ENCODE data around the gene FPR2.
A peak's percentile ranks its signal among the peaks of the same experiment; 100 is the strongest.

FPR2 gene

GRCh38 chr19:51784109-51784785 lies 23.3 kb downstream of the FPR2 start:
- H3K4me1 Mint-ChIP-seq, result peaks cover 2% of the 10 kb centered on the region
- peaks cover 7% of the 10 kb centered on the region for H3K9me3 Mint-ChIP-seq
- no peak overlapping the region for H3K4me3 Mint-ChIP-seq
- DNase-seq (no peak), ATAC-seq (no peak)
- no peak overlapping the region for H3K27ac Mint-ChIP-seq
- H3K36me3 Mint-ChIP-seq (ENCODE audit: low read depth), result no peaks in the 10 kb centered on the region
- peaks cover 20% of the 10 kb centered on the region for H3K27me3 Mint-ChIP-seq

GRCh38 chr19:51784922-51785690 lies 24.1 kb downstream of the FPR2 start:
- Mint-ChIP-seq H3K27me3 (peaks cover 13% of the 10 kb centered on the region), H3K36me3 (ENCODE audit: low read depth) (no peaks in the 10 kb centered on the region), H3K4me3 (no peak overlapping the region), H3K27ac (no peak overlapping the region), H3K9me3 (peaks cover 7% of the 10 kb centered on the region), H3K4me1 (peaks cover 2% of the 10 kb centered on the region)
- DNase-seq (peak; percentile 47), ATAC-seq (peak; percentile 89)

- Mint-ChIP-seq H3K27ac (no peak overlapping the region), H3K27me3 (peaks cover 8% of the 10 kb centered on the region), H3K36me3 (ENCODE audit: low read depth) (no peaks in the 10 kb centered on the region), H3K4me3 (no peak overlapping the region), H3K9me3 (peaks cover 7% of the 10 kb centered on the region), H3K4me1 (peaks cover 2% of the 10 kb centered on the region)
- DNase-seq, result no peak
- no peak for ATAC-seq
These were observed 25.9 kb downstream of the FPR2 start for GRCh38 chr19:51786646-51787494.

- no peak for DNase-seq
- H3K4me3 Mint-ChIP-seq, result no peak overlapping the region
These were observed 27.0 kb downstream of the FPR2 start for GRCh38 chr19:51788029-51788428.

GRCh38 chr19:51789061-51789795 lies 28.2 kb downstream of the FPR2 start:
- no peak for ATAC-seq
- Mint-ChIP-seq H3K36me3 (ENCODE audit: low read depth) (no peaks in the 10 kb centered on the region), H3K27ac (no peak overlapping the region), H3K4me1 (peaks cover 2% of the 10 kb centered on the region), H3K27me3 (peaks cover 6% of the 10 kb centered on the region), H3K4me3 (no peak overlapping the region), H3K9me3 (peaks cover 10% of the 10 kb centered on the region)
- no peak for DNase-seq

More at GRCh38 chr19:51788029-51788428, 27.0 kb downstream of the FPR2 start:
- ATAC-seq, result no peak
- no peaks in the 10 kb centered on the region for H3K36me3 Mint-ChIP-seq (ENCODE audit: low read depth)
- H3K4me1 Mint-ChIP-seq, result peaks cover 2% of the 10 kb centered on the region
- H3K27me3 Mint-ChIP-seq, result peaks cover 6% of the 10 kb centered on the region
- H3K9me3 Mint-ChIP-seq, result peaks cover 10% of the 10 kb centered on the region
- no peak overlapping the region for H3K27ac Mint-ChIP-seq

GRCh38 chr19:51792932-51793331 lies 32.0 kb downstream of the FPR2 start:
- ATAC-seq (no peak), DNase-seq (no peak)
- H3K36me3 Mint-ChIP-seq (ENCODE audit: low read depth), result no peaks in the 10 kb centered on the region
- H3K4me3 Mint-ChIP-seq, result no peak overlapping the region
- no peak overlapping the region for H3K27ac Mint-ChIP-seq
- H3K4me1 Mint-ChIP-seq, result no peaks in the 10 kb centered on the region
- peaks cover 20% of the 10 kb centered on the region for H3K27me3 Mint-ChIP-seq
- H3K9me3 Mint-ChIP-seq, result peaks cover 26% of the 10 kb centered on the region

- H3K9me3 Mint-ChIP-seq, result peaks cover 30% of the 10 kb centered on the region
- no peaks in the 10 kb centered on the region for H3K36me3 Mint-ChIP-seq (ENCODE audit: low read depth)
These were observed 33.0 kb downstream of the FPR2 start for GRCh38 chr19:51793994-51794393.

GRCh38 chr19:51794885-51795490 lies 34.0 kb downstream of the FPR2 start, which contains the start of gene FPR3:
TSS of gene FPR3 (plus strand) at chr19:51795157. CDS start at chr19:51823749, 28,592 bp downstream.
- no peaks in the 10 kb centered on the region for H3K4me1 Mint-ChIP-seq
- ATAC-seq, result no peak
- H3K4me3 Mint-ChIP-seq, result no peak within 1 kb of the TSS
- no peak within 1 kb of the TSS for H3K27ac Mint-ChIP-seq
- peaks cover 36% of the 10 kb centered on the region for H3K9me3 Mint-ChIP-seq
- no peak for DNase-seq
- H3K27me3 Mint-ChIP-seq, result peaks cover 20% of the 10 kb centered on the region
- no peaks in the 10 kb centered on the region for H3K36me3 Mint-ChIP-seq (ENCODE audit: low read depth)

More at GRCh38 chr19:51793994-51794393, 33.0 kb downstream of the FPR2 start:
- DNase-seq (no peak), ATAC-seq (no peak)
- no peak overlapping the region for H3K4me3 Mint-ChIP-seq
- peaks cover 16% of the 10 kb centered on the region for H3K27me3 Mint-ChIP-seq
- no peak overlapping the region for H3K27ac Mint-ChIP-seq
- H3K4me1 Mint-ChIP-seq, result no peaks in the 10 kb centered on the region

GRCh38 chr19:51796195-51796679 lies 35.3 kb downstream of the FPR2 start:
- no peak for DNase-seq
- peaks cover 40% of the 10 kb centered on the region for H3K9me3 Mint-ChIP-seq
- no peak overlapping the region for H3K27ac Mint-ChIP-seq
- no peak overlapping the region for H3K4me3 Mint-ChIP-seq
- H3K36me3 Mint-ChIP-seq (ENCODE audit: low read depth), result no peaks in the 10 kb centered on the region
- peaks cover 22% of the 10 kb centered on the region for H3K27me3 Mint-ChIP-seq
- no peaks in the 10 kb centered on the region for H3K4me1 Mint-ChIP-seq
- ATAC-seq, result no peak

GRCh38 chr19:51797480-51797879 lies 36.5 kb downstream of the FPR2 start:
- DNase-seq (no peak), ATAC-seq (no peak)
- no peaks in the 10 kb centered on the region for H3K4me1 Mint-ChIP-seq
- no peaks in the 10 kb centered on the region for H3K36me3 Mint-ChIP-seq (ENCODE audit: low read depth)
- peaks cover 40% of the 10 kb centered on the region for H3K9me3 Mint-ChIP-seq
- H3K4me3 Mint-ChIP-seq, result no peak overlapping the region
- no peak overlapping the region for H3K27ac Mint-ChIP-seq
- H3K27me3 Mint-ChIP-seq, result peaks cover 19% of the 10 kb centered on the region

GRCh38 chr19:51798062-51798461 lies 37.1 kb downstream of the FPR2 start:
- Mint-ChIP-seq H3K36me3 (ENCODE audit: low read depth) (no peaks in the 10 kb centered on the region), H3K27me3 (peaks cover 19% of the 10 kb centered on the region), H3K4me3 (no peak overlapping the region), H3K9me3 (peaks cover 37% of the 10 kb centered on the region), H3K4me1 (no peaks in the 10 kb centered on the region), H3K27ac (no peak overlapping the region)
- ATAC-seq (no peak), DNase-seq (no peak)

- Mint-ChIP-seq H3K4me1 (no peaks in the 10 kb centered on the region), H3K9me3 (peaks cover 41% of the 10 kb centered on the region), H3K36me3 (ENCODE audit: low read depth) (no peaks in the 10 kb centered on the region), H3K27ac (no peak overlapping the region), H3K27me3 (peaks cover 19% of the 10 kb centered on the region), H3K4me3 (no peak overlapping the region)
- ATAC-seq, result no peak
- DNase-seq, result no peak
These were observed 38.2 kb downstream of the FPR2 start for GRCh38 chr19:51799034-51799773.
